ENCODE data around the gene SLC2A11. TPM values are rescaled to one million over a fixed set of nuclear protein-coding genes. Genes with fewer than 3 reads are reported as not detected.

Gene SLC2A11
- total and polyA plus RNA-seq, 10 of the 15 experiments (the other 5 are each of a cell fraction or from before 2014, with no cell fraction given) = 0.98 to 18.3 (median 8.6) TPM

GRCh38 chr22:23836692-23837495, 20.8 kb upstream of the SLC2A11 start:
- FAIRE-seq (no peak), ATAC-seq (no peak), DNase-seq (ENCODE audit: low read depth, low spot score) (no peak)
- Histone ChIP-seq H3K36me3 (ENCODE audit: control insufficient read depth in 2 of 2, insufficient read depth in 2 of 2, low read length in 1 of 2) (peaks cover 7 to 37% of the 10 kb centered on the region in 2 experiments), H3K27ac (ENCODE audit: control insufficient read depth, insufficient read depth) (no peak overlapping the region), H4K20me1 (ENCODE audit: control insufficient read depth, insufficient read depth) (no peaks in the 10 kb centered on the region), H3K4me3 (peak overlapping the region; percentile 76; the same call in 1 of the 2 replicates), H3K9ac (ENCODE audit: control insufficient read depth, insufficient read depth, low read length) (peak overlapping the region; percentile 77; the same call in 1 of the 2 replicates), H3K9me3 (replicated peaks; ENCODE audit: control insufficient read depth, insufficient read depth, low read length) (no peaks in the 10 kb centered on the region), H3K4me1 (ENCODE audit: control insufficient read depth, insufficient read depth, low read length) (peaks cover 17% of the 10 kb centered on the region), H3K27me3 (replicated peaks in 1 of 2; ENCODE audit: control insufficient read depth in 2 of 2, insufficient read depth in 2 of 2, low read length in 1 of 2) (no peaks in the 10 kb centered on the region), H2AFZ (ENCODE audit: control insufficient read depth, low read depth, low read length) (no peak overlapping the region), H3K4me2 (ENCODE audit: control insufficient read depth, insufficient read depth) (peak overlapping the region; percentile 94), H3K79me2 (ENCODE audit: control insufficient read depth, insufficient read depth, low read length) (no peaks in the 10 kb centered on the region; the same call in 1 of the 2 replicates)
- ChIA-PET POLR2A (interaction anchor here (1.2 kb wide), 1 partner anchor 37 kb away, joined by 3 read pairs; no protein-coding TSS in a partner anchor), CTCF (interaction anchor here (1.7 to 3.7 kb wide), 2 partner anchors 13 to 66 kb away, joined by 6 to 12 read pairs; partner anchors contain the start of gene MMP11), SMC1A (ENCODE audit: uncharacterized antibody, unreplicated experiment) (interaction anchor here (0.9 to 1.9 kb wide), 2 partner anchors 9 to 66 kb away, joined by 3 to 5 read pairs; no protein-coding TSS in a partner anchor), RAD21 (ENCODE audit: unreplicated experiment) (no interaction called here)
- intact Hi-C loops (cut with micrococcal nuclease; ENCODE audit: unreplicated experiment) (no loop called here), in situ Hi-C loops (cut with MboI) (no loop called here)
- 37% methylated on average over 11 of the region's 12 CpGs for WGBS (ENCODE audit: insufficient coverage, insufficient replicate concordance, low lambda C conversion rate, missing lambda C conversion rate)
- BruUV-seq (replicated peaks) = no TSS peak
- no peak for TF ChIP-seq RAD51 (IDR thresholded peaks at IDR 0.05)
- TF ChIP-seq MYC (IDR thresholded peaks at IDR 0.05; ENCODE audit: insufficient read depth, insufficient read length, insufficient replicate concordance, low read length, severe bottlenecking) = no peak
- no peak for TF ChIP-seq YBX1 (IDR thresholded peaks at IDR 0.05)
- TF ChIP-seq POLR2A (IDR thresholded peaks at IDR 0.05; ENCODE audit: low read depth, low read length) = peak; percentile 64
- TF ChIP-seq SUZ12 (IDR thresholded peaks at IDR 0.05; ENCODE audit: unreplicated experiment) = no peak
- 0 out of 2 replicates have a peak, but pooled peaks have one; percentile 21 for TF ChIP-seq SMAD5 (IDR thresholded peaks at IDR 0.05; ENCODE audit: low read depth)
- no peak for TF ChIP-seq RFX5 (IDR thresholded peaks at IDR 0.05; ENCODE audit: low read depth, low read length)

Data from GM12878 (cell line).